Activated CD4-positive, alpha-beta T cell treated with anti-CD3 and anti-CD28 coated beads, Interleukin-10, Interleukin-2, amounts not matched to agents 100 ng/mL and 50 ng/mL, durations not matched to agents 16 hours and 8 hours (primary cell): Measurements from ENCODE around the gene ADGRL2.

Experiments
- DNase-seq: peaks from one replicate; pipeline ENCODE4 v3.0.0-alpha.2; 2020

ADGRL2 gene

GRCh38 chr1:81800695-81801650 is at the start of gene ADGRL2:
ADGRL2 (plus strand) TSS chr1:81800934; CDS start chr1:81836985, 36,051 bp downstream.
- peak; percentile 10 for DNase-seq

GRCh38 chr1:81752840-81753239 is 47.9 kb upstream of the ADGRL2 start:
- DNase-seq: no peak

- no peak for DNase-seq
These were observed 46.3 kb upstream of the ADGRL2 start for GRCh38 chr1:81754424-81754823.

GRCh38 chr1:81756872-81757271 is 43.9 kb upstream of the ADGRL2 start:
- DNase-seq: no peak

GRCh38 chr1:81757398-81758020 is 43.2 kb upstream of the ADGRL2 start:
- no peak for DNase-seq

GRCh38 chr1:81758181-81758580 is 42.6 kb upstream of the ADGRL2 start:
- DNase-seq: no peak

GRCh38 chr1:81760477-81761097 is 40.1 kb upstream of the ADGRL2 start:
- DNase-seq: no peak

GRCh38 chr1:81775510-81775909 is 25.2 kb upstream of the ADGRL2 start:
- DNase-seq: no peak

- no peak for DNase-seq
These were observed 19.9 kb upstream of the ADGRL2 start for GRCh38 chr1:81780705-81781454.

- no peak for DNase-seq
These were observed 19.0 kb upstream of the ADGRL2 start for GRCh38 chr1:81781749-81782148.

GRCh38 chr1:81792184-81792583 is 8.6 kb upstream of the ADGRL2 start:
- DNase-seq: no peak

- DNase-seq: no peak
These were observed 3.0 kb upstream of the ADGRL2 start for GRCh38 chr1:81797701-81798100.

- DNase-seq: no peak
These were observed 617 bp upstream of the ADGRL2 start for GRCh38 chr1:81799939-81800694.

- DNase-seq: no peak
These were observed 1.1 kb downstream of the ADGRL2 start for GRCh38 chr1:81801651-81802456.

GRCh38 chr1:81802457-81802706 is 1.6 kb downstream of the ADGRL2 start:
- DNase-seq: no peak

GRCh38 chr1:81802707-81803430 is 2.1 kb downstream of the ADGRL2 start:
- peak; percentile 4 for DNase-seq

- no peak for DNase-seq
These were observed 2.8 kb downstream of the ADGRL2 start for GRCh38 chr1:81803431-81804110.

- no peak for DNase-seq
These were observed 3.6 kb downstream of the ADGRL2 start for GRCh38 chr1:81804312-81804711.

- DNase-seq: no peak
These were observed 5.0 kb downstream of the ADGRL2 start for GRCh38 chr1:81805537-81806431.
